AG20443 (cell line): ENCODE measurements around the gene FNDC3A.
A peak's percentile ranks its signal among the peaks of the same experiment; 100 is the strongest.
"Not testable (repeated sequence)": the region's sequence is repeated elsewhere in the genome, so short reads cannot be mapped to it uniquely, and the experiment has no call there.

Experiments
- DNase-seq: peaks from one replicate; pipeline ENCODE4 v3.0.0; 2012; ENCODE audit warnings: low spot score, mixed read lengths

Gene FNDC3A

DNA sequence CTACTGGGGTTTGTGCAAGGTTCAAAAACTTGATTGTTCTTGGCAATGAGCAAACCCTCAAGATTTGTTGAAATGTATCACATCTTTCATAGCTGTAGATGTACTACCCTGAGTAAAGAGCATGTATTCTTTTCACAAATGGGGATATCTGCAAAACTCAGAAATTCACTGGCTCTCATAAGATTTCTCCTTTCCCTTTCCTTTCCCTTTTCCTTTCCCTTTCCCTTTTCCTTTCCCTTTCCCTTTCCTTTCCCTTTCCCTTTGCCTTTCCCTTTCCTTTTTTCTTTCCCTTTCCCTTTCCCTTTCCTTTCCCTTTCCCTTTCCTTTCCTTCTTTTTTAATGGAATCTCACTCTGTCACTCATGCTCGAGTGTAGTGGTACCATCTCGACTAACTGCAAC is 69.1 kb downstream of the FNDC3A start:
- DNase-seq: no peak

DNA sequence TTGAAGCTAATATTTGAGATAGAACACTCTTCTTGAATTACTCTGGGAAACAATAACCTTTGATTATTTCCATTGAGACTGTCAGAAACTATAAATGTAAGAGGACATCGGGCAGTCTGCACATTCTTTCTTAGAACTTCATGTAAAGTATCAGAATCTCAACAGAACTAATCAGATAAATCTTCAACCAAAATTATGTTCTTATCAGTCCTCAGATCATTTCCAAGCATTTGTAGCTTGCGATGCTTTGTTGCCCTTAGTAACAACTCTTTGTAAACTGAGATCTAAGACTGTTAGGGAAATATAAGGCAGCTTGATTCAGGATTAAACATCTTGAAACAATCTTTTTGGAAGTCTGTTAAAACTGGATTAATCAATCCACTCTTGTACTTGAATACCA is 70.3 kb downstream of the FNDC3A start:
- no peak for DNase-seq

DNA sequence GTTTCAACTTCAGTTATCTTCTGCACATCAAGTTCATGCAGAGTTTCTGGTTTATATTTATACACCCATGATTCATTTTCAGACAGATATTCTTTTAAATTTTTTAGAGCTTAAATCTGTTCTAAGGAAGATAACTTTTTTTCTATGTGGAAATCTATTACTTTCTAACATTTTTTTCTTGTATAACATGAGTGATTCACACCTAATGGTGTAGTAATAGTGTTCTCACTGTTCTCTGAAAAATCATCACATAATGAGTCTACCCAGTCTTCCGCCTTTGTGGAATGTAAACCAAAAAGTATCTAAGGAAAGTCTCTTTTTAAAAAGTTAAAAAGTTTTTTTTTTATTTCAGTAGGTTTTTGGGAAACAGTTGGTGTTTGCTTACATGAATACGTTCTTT is 70.8 kb downstream of the FNDC3A start:
- peak; percentile 14 for DNase-seq

GRCh38 chr13:49052813-49053212 is 77.1 kb downstream of the FNDC3A start:
- DNase-seq: no peak

- no peak for DNase-seq
These were observed 77.5 kb downstream of the FNDC3A start for GRCh38 chr13:49053215-49053614.

DNA sequence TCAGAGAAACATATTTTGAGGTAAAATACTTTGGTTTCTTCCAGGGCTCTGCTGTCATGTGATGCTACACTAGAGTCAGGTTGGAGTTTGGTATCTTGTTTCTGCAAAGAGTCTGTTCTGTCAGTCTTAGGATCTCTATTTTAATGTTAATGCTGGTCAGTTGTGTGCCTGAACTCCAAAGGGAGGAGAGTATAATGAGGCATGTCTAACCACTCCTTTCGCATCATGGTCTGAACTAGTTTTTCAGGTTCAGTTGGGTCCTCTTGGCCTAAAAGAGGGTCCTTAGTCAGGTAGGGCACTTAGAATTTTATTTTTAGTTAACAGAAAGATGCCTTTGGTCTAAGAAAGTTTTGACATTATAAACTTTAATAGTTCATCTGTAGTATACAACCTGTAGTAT is 78.2 kb downstream of the FNDC3A start:
- DNase-seq: no peak

DNA sequence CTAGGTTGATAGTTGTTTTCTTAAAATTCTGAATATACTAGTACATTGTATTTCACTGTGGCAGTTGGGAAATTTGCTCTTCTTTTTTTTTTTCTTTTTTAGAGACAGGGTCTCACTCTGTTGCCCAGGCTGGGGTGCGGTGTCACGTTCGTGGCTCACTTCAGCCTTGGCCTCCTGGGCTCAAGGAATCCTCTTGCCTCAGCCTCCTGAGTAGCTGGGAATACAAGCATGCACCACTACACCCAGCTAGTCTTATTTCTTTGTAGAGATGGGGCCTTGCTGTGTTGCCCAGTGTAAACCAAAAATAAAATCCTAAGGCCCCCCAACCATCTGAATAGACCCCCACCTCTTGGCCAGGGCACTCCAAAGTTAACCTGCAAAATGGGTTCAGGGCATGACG is 79.3 kb downstream of the FNDC3A start:
- DNase-seq: no peak

- no peak for DNase-seq
These were observed 81.5 kb downstream of the FNDC3A start for GRCh38 chr13:49057176-49057575.

DNA sequence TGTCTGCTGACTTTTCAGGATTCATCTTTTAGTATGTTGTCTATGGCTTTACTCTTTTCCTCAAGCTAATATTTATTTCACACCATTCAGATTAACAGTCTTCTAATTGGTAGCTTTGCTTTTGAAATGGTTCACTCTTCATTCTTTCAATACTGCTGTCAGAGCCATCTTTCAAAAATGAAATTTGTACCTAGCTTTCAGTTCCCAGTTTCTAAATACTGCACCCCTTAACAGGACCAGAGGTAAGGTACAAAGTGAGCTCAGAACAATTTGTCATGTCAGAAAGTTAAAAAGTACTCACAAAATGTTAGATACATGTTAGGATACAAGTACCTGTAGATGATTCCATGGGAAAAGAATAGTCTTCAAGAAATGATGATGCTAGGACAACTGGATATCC is 83.0 kb downstream of the FNDC3A start:
- no peak for DNase-seq

GRCh38 chr13:49060678-49061387 is 85.1 kb downstream of the FNDC3A start:
- no peak for DNase-seq

DNA sequence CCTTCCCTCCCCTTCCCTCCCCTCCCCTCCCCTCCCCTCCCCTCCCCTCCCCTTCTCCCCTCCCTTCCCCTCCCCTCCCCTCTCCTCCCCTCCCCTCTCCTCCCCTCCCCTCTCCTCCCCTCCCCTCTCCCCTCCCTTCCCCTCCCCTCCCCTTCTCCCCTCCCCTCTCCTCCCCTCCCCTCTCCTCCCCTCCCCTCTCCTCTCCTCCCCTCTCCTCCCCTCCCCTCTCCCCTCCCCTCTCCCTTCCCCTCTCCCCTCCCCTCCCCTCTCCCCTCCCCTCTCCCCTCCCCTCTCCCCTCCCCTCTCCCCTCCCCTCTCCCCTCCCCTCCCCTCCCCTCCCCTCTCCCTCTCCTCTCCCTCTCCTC is 85.7 kb downstream of the FNDC3A start:
- not testable (repeated sequence) for DNase-seq

- DNase-seq: no peak
These were observed 86.7 kb downstream of the FNDC3A start for GRCh38 chr13:49062297-49062896.

DNA sequence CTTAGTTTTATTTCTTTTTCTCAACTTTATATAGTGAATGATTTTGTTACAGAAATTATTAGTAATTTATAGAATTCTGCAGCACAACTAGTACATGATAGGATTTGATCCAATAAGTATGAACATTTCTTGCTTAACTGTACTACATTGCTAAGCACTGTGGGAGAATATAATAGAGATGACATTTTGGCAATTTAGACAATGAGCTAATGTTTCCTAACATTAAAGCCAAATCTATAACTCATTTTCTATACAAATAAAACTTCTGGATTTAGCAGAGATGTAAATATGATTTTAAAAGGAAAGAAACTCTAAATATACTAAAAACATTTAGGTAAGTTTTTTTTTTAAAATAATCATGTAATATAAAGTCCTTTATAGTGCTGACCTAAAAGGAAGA is 87.3 kb downstream of the FNDC3A start:
- DNase-seq: no peak

- DNase-seq: no peak
These were observed 87.8 kb downstream of the FNDC3A start for GRCh38 chr13:49063497-49063896.

DNA sequence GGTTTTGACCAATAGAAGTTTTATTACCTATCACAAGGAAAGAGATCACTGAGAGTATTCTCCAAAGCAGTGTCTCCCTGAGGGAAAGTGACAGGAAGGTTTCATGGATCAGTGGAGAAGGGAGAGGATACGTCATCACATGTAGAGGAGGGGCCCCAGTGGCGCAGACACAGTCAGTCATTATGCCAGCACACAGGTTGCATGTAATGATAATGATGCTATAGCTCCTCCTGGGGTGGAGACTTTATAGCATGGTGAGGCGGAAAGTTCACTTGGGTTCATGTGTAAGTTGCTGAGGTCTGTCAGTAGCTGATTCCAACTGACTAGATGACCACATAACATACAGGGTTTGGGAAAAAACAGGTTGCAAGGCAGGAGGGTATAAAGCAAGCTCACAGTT is 88.8 kb downstream of the FNDC3A start:
- no peak for DNase-seq

DNA sequence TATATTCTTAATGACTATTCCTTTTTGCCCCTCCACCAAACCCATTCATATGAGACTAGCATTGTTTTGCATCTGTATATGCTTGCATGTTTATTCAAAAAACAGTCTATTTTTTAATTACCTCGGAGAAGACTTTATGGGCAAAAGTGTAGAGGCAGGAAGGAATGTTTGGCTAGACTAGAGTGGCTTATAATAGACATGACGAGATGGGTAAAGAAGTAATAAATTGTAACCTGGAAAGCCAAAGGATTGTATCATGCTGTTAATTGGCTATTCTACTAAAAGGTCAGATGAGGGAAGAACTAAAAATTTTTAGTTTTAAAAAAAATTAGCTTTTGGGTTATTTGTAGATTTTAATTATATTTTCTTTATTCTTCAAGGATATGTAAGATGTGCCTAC is 91.1 kb downstream of the FNDC3A start:
- no peak for DNase-seq

- DNase-seq: not testable (repeated sequence)
These were observed 92.8 kb downstream of the FNDC3A start for GRCh38 chr13:49068498-49068897.

GRCh38 chr13:49070021-49070420 is 94.3 kb downstream of the FNDC3A start:
- not testable (repeated sequence) for DNase-seq

DNA sequence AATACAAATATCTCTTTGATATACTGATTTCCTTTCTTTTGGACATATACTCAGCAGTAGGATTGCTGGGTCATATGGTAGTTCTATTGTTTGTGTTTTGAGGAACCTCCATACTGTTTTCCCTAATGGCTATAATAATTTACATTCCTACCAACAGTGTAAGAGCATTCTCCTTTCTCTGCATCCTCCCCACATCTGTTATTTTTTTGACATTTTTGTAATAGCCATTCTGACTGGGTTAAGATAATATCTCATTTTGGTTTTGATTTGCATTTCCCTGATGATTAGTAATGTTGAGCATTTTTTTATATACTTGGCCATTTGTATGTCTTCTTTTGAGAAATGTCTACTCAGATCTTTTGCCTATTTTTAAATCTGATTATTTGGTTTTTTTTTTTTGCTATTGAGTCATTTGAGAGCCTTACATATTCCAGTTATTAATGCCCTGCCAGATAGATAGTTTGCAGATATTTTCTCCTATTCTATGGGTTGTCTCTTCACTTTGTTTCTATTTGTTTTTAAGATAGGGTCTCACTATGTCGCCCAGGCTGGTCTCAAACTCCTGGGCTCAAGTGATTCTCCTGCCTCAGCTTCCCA is 95.7 kb downstream of the FNDC3A start:
- DNase-seq: no peak

- peak; percentile 71 for DNase-seq
These were observed 107.2 kb downstream of the FNDC3A start for GRCh38 chr13:49082653-49083536.

DNA sequence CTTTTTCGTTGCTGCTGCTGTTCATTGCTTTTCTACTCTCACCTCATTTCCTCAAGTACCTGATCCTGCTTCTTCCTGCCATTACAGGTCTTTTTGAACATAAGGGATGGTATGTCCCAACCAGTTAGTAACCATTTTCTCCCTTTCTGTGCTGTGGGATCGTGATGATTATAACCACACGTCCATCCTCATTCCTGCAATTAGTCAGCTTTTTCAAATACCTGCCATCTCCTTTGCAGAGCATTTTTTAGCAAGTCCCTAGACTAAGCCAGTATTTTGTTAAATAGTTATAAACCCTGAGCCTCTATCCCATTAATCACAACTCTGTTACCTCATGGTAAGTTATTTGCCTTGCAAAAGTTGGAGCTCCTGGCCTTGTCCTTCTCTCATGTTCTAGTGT is 109.2 kb downstream of the FNDC3A start:
- DNase-seq: no peak

- peak; percentile 36 for DNase-seq
These were observed 111.0 kb downstream of the FNDC3A start for GRCh38 chr13:49086722-49087121.

DNA sequence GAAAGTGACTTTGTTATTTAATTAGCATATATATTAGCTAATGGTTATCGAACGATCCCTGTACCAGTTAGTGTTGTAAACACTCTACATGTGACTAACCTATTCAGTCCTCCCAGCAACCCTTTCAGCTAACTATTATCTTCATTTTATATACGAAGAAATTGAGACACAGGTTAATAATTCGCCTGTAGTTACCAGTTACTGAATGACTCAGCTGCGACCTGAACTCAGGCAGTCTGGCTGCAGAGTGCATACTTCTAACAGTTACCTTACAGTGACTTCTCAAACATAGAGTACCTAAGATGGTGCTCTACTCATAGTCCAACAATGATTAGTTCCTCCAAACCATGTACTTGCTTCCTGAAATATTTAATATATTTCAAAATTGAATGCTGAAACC is 117.7 kb downstream of the FNDC3A start:
- no peak for DNase-seq
